ENCODE data around the gene SH3TC2. TPM values are rescaled to one million over a fixed set of nuclear protein-coding genes. Genes with fewer than 3 reads are reported as not detected.
A peak's percentile ranks its signal among the peaks of the same experiment; 100 is the strongest.

The SH3TC2 gene
- total RNA-seq, 2 donors from 2014 or later, result 0.27 to 0.75 TPM

GRCh38 chr5:148972396-148972795 lies 90.5 kb downstream of the SH3TC2 start:
- Mint-ChIP-seq H3K4me1 (peaks cover 8% of the 10 kb centered on the region), H3K27ac (no peak overlapping the region), H3K36me3 (ENCODE audit: low read depth) (no peaks in the 10 kb centered on the region), H3K27me3 (ENCODE audit: insufficient read depth) (peaks cover 21% of the 10 kb centered on the region), H3K9me3 (no peaks in the 10 kb centered on the region), H3K4me3 (no peak overlapping the region)
- peaks cover 18% of the 10 kb centered on the region for H3K27me3 ChIP-seq (ENCODE audit: control insufficient read depth, insufficient read depth, low read length, poor library complexity, severe bottlenecking)
- H3K27ac ChIP-seq (ENCODE audit: low read depth, low read length), result no peak overlapping the region
- no peaks in the 10 kb centered on the region for H3K9me3 ChIP-seq (ENCODE audit: control insufficient read depth, low read length)
- TF ChIP-seq CTCF (conservative IDR thresholded peaks at IDR 0.05), result no peak
- no peaks in the 10 kb centered on the region for H3K36me3 ChIP-seq (ENCODE audit: control insufficient read depth, insufficient read depth, low read length)
- WGBS, 2 experiments (ENCODE audit: insufficient coverage in 1 of 2, insufficient read length in 1 of 2), result 90 to 100% methylated on average over 1 to 4 of the region's 4 CpGs
- DNase-seq, result no peak
- no peak overlapping the region for H3K9ac ChIP-seq (ENCODE audit: extremely low read depth, low read length, poor library complexity, severe bottlenecking)
- H3K4me3 ChIP-seq (ENCODE audit: low read length), result no peak overlapping the region
- H3K4me1 ChIP-seq (ENCODE audit: control insufficient read depth, insufficient read depth, low read length), result peaks cover 3% of the 10 kb centered on the region

- Mint-ChIP-seq H3K36me3 (ENCODE audit: low read depth) (no peaks in the 10 kb centered on the region), H3K27me3 (ENCODE audit: insufficient read depth) (peaks cover 15% of the 10 kb centered on the region), H3K27ac (no peak overlapping the region), H3K4me3 (no peak overlapping the region), H3K9me3 (no peaks in the 10 kb centered on the region), H3K4me1 (peaks cover 8% of the 10 kb centered on the region)
- Histone ChIP-seq H3K4me1 (ENCODE audit: control insufficient read depth, insufficient read depth, low read length) (peaks cover 3% of the 10 kb centered on the region), H3K4me3 (ENCODE audit: low read length) (no peak overlapping the region), H3K9ac (ENCODE audit: extremely low read depth, low read length, poor library complexity, severe bottlenecking) (no peak overlapping the region), H3K27ac (ENCODE audit: low read depth, low read length) (no peak overlapping the region), H3K9me3 (ENCODE audit: control insufficient read depth, low read length) (no peaks in the 10 kb centered on the region), H3K27me3 (ENCODE audit: control insufficient read depth, insufficient read depth, low read length, poor library complexity, severe bottlenecking) (peaks cover 18% of the 10 kb centered on the region), H3K36me3 (ENCODE audit: control insufficient read depth, insufficient read depth, low read length) (no peaks in the 10 kb centered on the region)
- DNase-seq, result peak; percentile 22
- 90 to 97% methylated on average over 3 of the region's 3 CpGs for WGBS, 2 experiments (ENCODE audit: insufficient coverage in 1 of 2, insufficient read length in 1 of 2)
- TF ChIP-seq CTCF (conservative IDR thresholded peaks at IDR 0.05), result no peak
Measured at GRCh38 chr5:148970876-148971275, 92.0 kb downstream of the SH3TC2 start.

GRCh38 chr5:148970228-148970627 lies 92.6 kb downstream of the SH3TC2 start:
- no peak overlapping the region for H3K4me3 ChIP-seq (ENCODE audit: low read length)
- Mint-ChIP-seq H3K36me3 (ENCODE audit: low read depth) (no peaks in the 10 kb centered on the region), H3K9me3 (no peaks in the 10 kb centered on the region), H3K27me3 (ENCODE audit: insufficient read depth) (peaks cover 15% of the 10 kb centered on the region), H3K4me3 (no peak overlapping the region), H3K4me1 (peaks cover 8% of the 10 kb centered on the region), H3K27ac (peak overlapping the region; percentile 41)
- DNase-seq, result peak; percentile 74
- no peaks in the 10 kb centered on the region for H3K36me3 ChIP-seq (ENCODE audit: control insufficient read depth, insufficient read depth, low read length)
- H3K27me3 ChIP-seq (ENCODE audit: control insufficient read depth, insufficient read depth, low read length, poor library complexity, severe bottlenecking), result peaks cover 18% of the 10 kb centered on the region
- H3K9me3 ChIP-seq (ENCODE audit: control insufficient read depth, low read length), result no peaks in the 10 kb centered on the region
- no peak for TF ChIP-seq CTCF (conservative IDR thresholded peaks at IDR 0.05)
- 81% methylated on average over 2 of the region's 2 CpGs; no CpG with 5 or more reads in 1 of the 2 experiments for WGBS, 2 experiments (ENCODE audit: insufficient coverage in 1 of 2, insufficient read length in 1 of 2)
- H3K9ac ChIP-seq (ENCODE audit: extremely low read depth, low read length, poor library complexity, severe bottlenecking), result no peak overlapping the region
- no peak overlapping the region for H3K27ac ChIP-seq (ENCODE audit: low read depth, low read length)
- H3K4me1 ChIP-seq (ENCODE audit: control insufficient read depth, insufficient read depth, low read length), result peaks cover 3% of the 10 kb centered on the region

All from endodermal cell (in vitro differentiated cells).